Nephron (organoid): Measurements from ENCODE around the gene MACC1.
A peak's percentile ranks its signal among the peaks of the same experiment; 100 is the strongest.

Experiments used
- H3K27ac Mint-ChIP-seq, 3 experiments: 2 replicates each; pipeline ENCODE4 v1.8.0; 2020; ENCODE audit warnings: mixed read lengths in 3 of 3, mild to moderate bottlenecking in 2 of 3, moderate library complexity in 1 of 3
- H3K27me3 Mint-ChIP-seq: 2 replicates; pipeline ENCODE4 v1.8.0; 2021; ENCODE audit warnings: low read depth, mild to moderate bottlenecking, moderate library complexity, mixed read lengths
- H3K36me3 Mint-ChIP-seq: 2 replicates; pipeline ENCODE4 v1.8.0; 2020; ENCODE audit warnings: low read depth, mixed read lengths
- H3K4me1 Mint-ChIP-seq: 2 replicates; pipeline ENCODE4 v1.8.0; 2020; ENCODE audit warnings: mixed read lengths
- H3K4me3 Mint-ChIP-seq, 3 experiments: 2 replicates each; pipeline ENCODE4 v1.8.0; 2020; ENCODE audit warnings: mild to moderate bottlenecking in 3 of 3, mixed read lengths in 3 of 3, moderate library complexity in 2 of 3
- H3K9me3 Mint-ChIP-seq: 2 replicates; pipeline ENCODE4 v1.8.0; 2020; ENCODE audit warnings: mixed read lengths
- CTCF ChIP-seq, 3 experiments: fragments of 200-600 bp; sonication (generic); IDR thresholded peaks; one replicate each; pipeline ENCODE4 v1.5.0; 2021; ENCODE audit warnings: antibody characterized with exemption in 3 of 3; ENCODE audit not compliant: unreplicated experiment in 3 of 3

Gene MACC1

GRCh38 chr7:20240080-20240926, 23.1 kb upstream of the MACC1 start:
- Mint-ChIP-seq H3K27me3 (no peaks in the 10 kb centered on the region), H3K36me3 (no peaks in the 10 kb centered on the region), H3K4me3 (no peak overlapping the region), H3K9me3 (no peaks in the 10 kb centered on the region), H3K27ac (peak overlapping the region; percentile 64 to 95 (median 80)), H3K4me1 (peaks cover 12% of the 10 kb centered on the region)
- no peak for TF ChIP-seq CTCF (IDR thresholded peaks at IDR 0.05; ENCODE audit: unreplicated experiment in 3 of 3)

GRCh38 chr7:20238754-20239324, 21.7 kb upstream of the MACC1 start:
- Mint-ChIP-seq H3K27ac (peak overlapping the region in 2 of 3 experiments; percentile 11 to 28), H3K27me3 (no peaks in the 10 kb centered on the region), H3K36me3 (no peaks in the 10 kb centered on the region), H3K9me3 (no peaks in the 10 kb centered on the region), H3K4me1 (peaks cover 12% of the 10 kb centered on the region), H3K4me3 (no peak overlapping the region)
- TF ChIP-seq CTCF (IDR thresholded peaks at IDR 0.05; ENCODE audit: unreplicated experiment in 3 of 3): no peak

- Mint-ChIP-seq H3K9me3 (no peaks in the 10 kb centered on the region), H3K36me3 (no peaks in the 10 kb centered on the region), H3K4me1 (peaks cover 12% of the 10 kb centered on the region), H3K27me3 (no peaks in the 10 kb centered on the region), H3K4me3 (no peak overlapping the region), H3K27ac (peak overlapping the region in 2 of 3 experiments; percentile 11 to 28)
- TF ChIP-seq CTCF (IDR thresholded peaks at IDR 0.05; ENCODE audit: unreplicated experiment in 3 of 3): no peak
Measured at GRCh38 chr7:20238194-20238753, 21.1 kb upstream of the MACC1 start.

DNA sequence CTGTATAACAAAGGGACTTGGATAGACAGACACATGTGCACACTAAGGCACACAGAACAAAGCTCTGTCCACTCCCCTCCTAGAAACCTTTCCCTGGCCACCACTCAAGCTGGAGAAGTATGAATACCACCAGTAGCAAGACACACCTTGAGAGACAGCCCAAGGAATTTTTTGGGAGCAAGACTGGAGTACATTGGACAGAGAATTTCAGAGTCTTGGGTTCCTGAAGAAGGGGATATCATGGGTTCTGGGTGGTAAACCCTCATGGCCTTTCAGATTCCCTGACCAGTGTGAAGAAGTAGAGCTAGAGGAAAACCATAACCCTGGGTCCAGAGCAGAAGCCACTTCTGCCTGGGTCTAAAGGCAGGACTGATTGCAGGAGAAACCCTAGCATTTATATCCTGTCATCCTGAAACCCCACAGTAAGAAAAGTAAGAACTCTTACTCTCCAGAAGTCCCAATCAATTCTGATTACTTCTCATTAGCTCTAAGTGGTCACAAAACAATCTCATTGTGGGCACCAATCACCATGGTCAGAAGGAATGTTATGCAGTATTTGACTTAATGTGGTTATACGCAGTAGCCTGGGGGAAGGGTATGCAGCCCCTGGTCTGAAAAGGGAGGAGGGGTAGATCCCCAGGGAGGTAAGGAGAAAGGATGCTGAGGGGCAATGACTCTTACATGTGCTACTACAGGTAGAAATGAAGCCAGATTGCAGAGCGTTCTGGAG, 20.4 kb upstream of the MACC1 start:
- peaks cover 12% of the 10 kb centered on the region for H3K4me1 Mint-ChIP-seq
- no peak overlapping the region for H3K27ac Mint-ChIP-seq
- H3K36me3 Mint-ChIP-seq: no peaks in the 10 kb centered on the region
- no peaks in the 10 kb centered on the region for H3K9me3 Mint-ChIP-seq
- H3K4me3 Mint-ChIP-seq: no peak overlapping the region
- H3K27me3 Mint-ChIP-seq: no peaks in the 10 kb centered on the region
- TF ChIP-seq CTCF (IDR thresholded peaks at IDR 0.05; ENCODE audit: unreplicated experiment in 3 of 3): no peak

GRCh38 chr7:20236790-20237189, 19.6 kb upstream of the MACC1 start:
- Mint-ChIP-seq H3K36me3 (no peaks in the 10 kb centered on the region), H3K27me3 (no peaks in the 10 kb centered on the region), H3K9me3 (no peaks in the 10 kb centered on the region), H3K27ac (peak overlapping the region in 1 of 3 experiments; percentile 11), H3K4me1 (peaks cover 9% of the 10 kb centered on the region), H3K4me3 (no peak overlapping the region)
- no peak for TF ChIP-seq CTCF (IDR thresholded peaks at IDR 0.05; ENCODE audit: unreplicated experiment in 3 of 3)
